K562 (cell line): ENCODE data around the gene KCNN3. TPM values are rescaled to one million over a fixed set of nuclear protein-coding genes. Genes with fewer than 3 reads are reported as not detected.

Source experiments
- ATAC-seq: fragments of 200-7000 bp; cut with Tn5 transposase; 3 replicates; pipeline ENCODE4 v1.9.1; 2020; ENCODE audit warnings: moderate library complexity
- BruUV-seq: library from RNA; stranded (reverse); fragments of 400-500 nt; replicated peaks from 2 replicates; lab custom pipeline; 2021; lab: Mats Ljungman, UMichigan
- CTCF ChIA-PET: fragments of 300-600 bp; formaldehyde crosslinking; extraction: SDS; loops from one replicate; lab custom pipeline; 2021; ENCODE audit warnings: low intra/inter-chr PET ratio; lab: Yijun Ruan, JAX
- POLR2A ChIA-PET: fragments of 300-600, 350-650 bp; sonication (Branson Sonifier 250); formaldehyde crosslinking; extraction: SDS; loops from one replicate; lab custom pipeline; 2021; ENCODE audit warnings: antibody characterized with exemption, inconsistent platforms; lab: Yijun Ruan, JAX
- DNase-seq, 4 experiments: peaks; one replicate each; pipeline versions ENCODE4 v3.0.0 to v3.0.0-alpha.2; 2011 to 2018; ENCODE audit warnings: low spot score in 3 of 4, mixed read lengths in 3 of 4; ENCODE audit errors: extremely low read depth in 1 of 4
- FAIRE-seq: peaks from 2 replicates; lab custom pipeline; 2011; peaks lifted over from hg19 to GRCh38; lab: Jason Lieb, UNC
- H2AFZ ChIP-seq: 2 replicates; pipeline ENCODE4 v1.6.0; 2011; ENCODE audit warnings: low read depth, low read length, control low read depth, inconsistent platforms
- H3K27ac ChIP-seq: fragments of 200-600 bp; 3 replicates; pipeline ENCODE4 v1.8.0; 2011; ENCODE audit warnings: low read depth, mild to moderate bottlenecking, control low read depth, inconsistent platforms, low read length, moderate library complexity, mixed read lengths; ENCODE audit errors: extremely low read depth
- H3K27me3 ChIP-seq, 2 experiments: fragments of 300-600 bp in 1 of 2; 2 replicates in 1 of 2; 3 replicates in 1 of 2; pipeline versions ENCODE4 v1.6.0 to v1.8.0; 2011; ENCODE audit warnings: inconsistent platforms in 2 of 2, low read length in 2 of 2, mild to moderate bottlenecking in 1 of 2, mixed read lengths in 1 of 2, moderate library complexity in 1 of 2; ENCODE audit not compliant: control insufficient read depth in 2 of 2, insufficient read depth in 2 of 2
- H3K36me3 ChIP-seq: fragments of 300-600 bp; 3 replicates; pipeline ENCODE4 v1.8.0; 2011; ENCODE audit warnings: mild to moderate bottlenecking, low read length, inconsistent platforms; ENCODE audit not compliant: control insufficient read depth, insufficient read depth
- H3K4me1 ChIP-seq, 2 experiments: fragments of 200-600 bp in 1 of 2; replicated peaks in 1 of 2; 2 replicates in 1 of 2; 3 replicates in 1 of 2; pipeline versions ENCODE4 v1.5.1 to v1.8.0; 2011; ENCODE audit warnings: inconsistent platforms in 2 of 2, low read length in 2 of 2, mild to moderate bottlenecking in 1 of 2, mixed read lengths in 1 of 2, moderate library complexity in 1 of 2; ENCODE audit not compliant: control insufficient read depth in 2 of 2, insufficient read depth in 2 of 2
- H3K4me2 ChIP-seq: 2 replicates; pipeline ENCODE4 v1.6.1; 2011; ENCODE audit warnings: low read length, control low read depth, inconsistent platforms, mixed read lengths; ENCODE audit not compliant: insufficient read depth
- H3K4me3 ChIP-seq: fragments of 200-600 bp; sonication (generic), shearing (Covaris generic); 2 replicates; pipeline ENCODE4 v1.5.1; 2016; ENCODE audit warnings: control low read depth, inconsistent platforms
- H3K79me2 ChIP-seq: fragments of 200-600 bp; 3 replicates; pipeline ENCODE4 v1.8.0; 2011; ENCODE audit warnings: low read length, inconsistent platforms; ENCODE audit not compliant: control insufficient read depth, insufficient read depth
- H3K9ac ChIP-seq, 2 experiments: 2 replicates each; pipeline versions ENCODE4 v1.6.0 to v1.6.1; 2011; ENCODE audit warnings: low read depth in 2 of 2, low read length in 2 of 2, control low read depth in 1 of 2, inconsistent platforms in 1 of 2, mild to moderate bottlenecking in 1 of 2, mixed read lengths in 1 of 2; ENCODE audit not compliant: insufficient read depth in 1 of 2
- H3K9me1 ChIP-seq: one replicate; pipeline ENCODE4 v1.6.0; 2011; ENCODE audit warnings: inconsistent platforms, mild to moderate bottlenecking, low read length, moderate library complexity; ENCODE audit not compliant: control insufficient read depth, insufficient read depth
- H3K9me3 ChIP-seq: replicated peaks from 2 replicates; pipeline ENCODE4 v1.5.1; 2011; ENCODE audit warnings: low read depth, low read length, inconsistent platforms; ENCODE audit not compliant: control insufficient read depth, insufficient read depth
- H4K20me1 ChIP-seq: replicated peaks from 2 replicates; pipeline ENCODE4 v1.6.1; 2011; ENCODE audit warnings: low read length, inconsistent platforms, mixed read lengths; ENCODE audit not compliant: control insufficient read depth, insufficient read depth
- DPF2 ChIP-seq: fragments of 450-650 bp; IDR thresholded peaks from 2 replicates; pipeline ENCODE4 v1.6.1; 2016
- EHMT2 ChIP-seq: fragments of 450-650 bp; IDR thresholded peaks from 2 replicates; pipeline ENCODE4 v1.6.1; 2018; ENCODE audit warnings: antibody characterized with exemption
- FOS ChIP-seq: IDR thresholded peaks from 3 replicates; pipeline ENCODE4 v1.6.1; 2011; ENCODE audit not compliant: insufficient read length; ENCODE audit errors: extremely low read depth
- HOMEZ ChIP-seq: fragments of 250-450 bp; sonication (Bioruptor Pico); IDR thresholded peaks from 2 replicates; pipeline ENCODE4 v1.4.0; 2020; ENCODE audit warnings: mild to moderate bottlenecking, moderate library complexity
- MTA1 ChIP-seq: fragments of 450-650 bp; IDR thresholded peaks from 2 replicates; pipeline ENCODE4 v1.6.1; 2017; ENCODE audit warnings: borderline replicate concordance
- PURB ChIP-seq: sonication (generic); formaldehyde crosslinking; IDR thresholded peaks from 2 replicates; pipeline ENCODE4 v1.9.0; 2021; ENCODE audit warnings: low read depth, mild to moderate bottlenecking, missing genetic modification reagents
- RB1 ChIP-seq: fragments of 450-650 bp; IDR thresholded peaks from 2 replicates; pipeline ENCODE4 v1.6.1; 2017; ENCODE audit warnings: low read depth, mild to moderate bottlenecking
- SRSF1 ChIP-seq: fragments of 200-400 bp; formaldehyde crosslinking; IDR thresholded peaks from 2 replicates; pipeline ENCODE4 v1.6.1; 2017; ENCODE audit warnings: mild to moderate bottlenecking, low read depth, low read length, moderate library complexity
- ZNF398 ChIP-seq: fragments of 250-450 bp; sonication (Bioruptor Pico); IDR thresholded peaks from 2 replicates; pipeline ENCODE4 v1.8.0; 2021; ENCODE audit warnings: moderate library complexity, mild to moderate bottlenecking, inconsistent platforms
- WGBS: fragments of 100-300 bp; shearing (Covaris generic); methylation state at CpG from one replicate; pipeline ENCODE4 v1.1.6; 2016; ENCODE audit warnings: low coverage, mixed read lengths; ENCODE audit not compliant: insufficient coverage; ENCODE audit errors: missing lambda C conversion rate; 5-methylcytosine and 5-hydroxymethylcytosine counted together
- in situ Hi-C: fragments of 300-500 bp; cut with MboI; formaldehyde crosslinking; loops from 4 replicates; pipeline ENCODE4 v1.15.0; 2018; ENCODE audit warnings: inconsistent platforms, mixed read lengths
- intact Hi-C: fragments of 100-400 bp; cut with micrococcal nuclease; formaldehyde crosslinking; loops from 2 replicates; pipeline ENCODE4 v1.14.2; 2022
- polyA plus RNA-seq, 8 experiments: library from polyadenylated mRNA; depleted of rRNA in 4 of 8; stranded (reverse) in 5 of 8; unstranded in 3 of 8; fragments of >200 nt; fragmentation: Nextera tagmentation in 2 of 8; fragmentation: Illumina TruSeq in 1 of 8; extraction: Ambion mirVana in 2 of 8; extraction: Trizol in 1 of 8; gene quantifications; 2 replicates each; pipeline versions ENCODE4 v1.2.1 to v1.2.3, GENCODE V29; 2011 to 2014; ENCODE audit warnings: inconsistent platforms in 1 of 8, missing spikeins in 1 of 8
- total RNA-seq, 7 experiments: library from RNA; depleted of rRNA in 6 of 7; stranded (reverse); fragments of >200 nt in 6 of 7; fragmentation: Illumina TruSeq in 2 of 7; extraction: Trizol in 2 of 7; gene quantifications; 2 replicates each; pipeline versions ENCODE4 v1.2.1 to v1.2.3, GENCODE V29; 2011 to 2021; ENCODE audit warnings: low replicate concordance in 1 of 7
- TF ChIP-seq, protein P1 (sequence below), 2 experiments: fragments of 450-650 bp; formaldehyde crosslinking in 1 of 2; IDR thresholded peaks; 2 replicates each; pipeline versions ENCODE4 v1.4.0 to v1.6.1; 2014 to 2020; ENCODE audit warnings: mild to moderate bottlenecking in 2 of 2, borderline replicate concordance in 1 of 2, low read depth in 1 of 2

KCNN3 gene
- total and polyA plus RNA-seq, 9 of the 15 experiments (the other 6 are each of a cell fraction or from before 2014, with no cell fraction given): 0.02 to 0.03 TPM; not detected in 7

- no peak for TF ChIP-seq ZNF398 (CRISPR knock-in tag)
- no peak for TF ChIP-seq FOS
- TF ChIP-seq MTA1: no peak
- no peak for TF ChIP-seq SRSF1
These were observed 164.5 kb downstream of the KCNN3 start (continued) for GRCh38 chr1:154705544-154705943.

- Histone ChIP-seq H3K4me2 (no peak overlapping the region), H3K4me1 (no peaks in the 10 kb centered on the region), H3K4me3 (no peak overlapping the region), H3K9ac (no peak overlapping the region), H3K9me1 (no peaks in the 10 kb centered on the region), H2AFZ (no peak overlapping the region), H3K27ac (no peak overlapping the region), H3K9me3 (no peaks in the 10 kb centered on the region), H3K27me3 (peaks cover 21 to 23% of the 10 kb centered on the region in 2 experiments), H3K36me3 (no peaks in the 10 kb centered on the region), H4K20me1 (no peaks in the 10 kb centered on the region), H3K79me2 (no peaks in the 10 kb centered on the region)
- BruUV-seq: no TSS peak
- ChIA-PET POLR2A (interaction anchor here (0.7 kb wide), 1 partner anchor 17 kb away, joined by 3 read pairs; no protein-coding TSS in a partner anchor), CTCF (no interaction called here)
- no peak for ATAC-seq
- no peak for DNase-seq
- no peak for FAIRE-seq
- 0% methylated on average over 5 of the region's 5 CpGs for WGBS
- intact Hi-C loops: no loop called here
- in situ Hi-C loops: no loop called here
- TF ChIP-seq HOMEZ (CRISPR knock-in tag) (no peak), PURB (CRISPR knock-in tag) (no peak), DPF2 (no peak), EHMT2 (peak; percentile 86), RB1 (no peak)
- TF ChIP-seq, protein P1, sequence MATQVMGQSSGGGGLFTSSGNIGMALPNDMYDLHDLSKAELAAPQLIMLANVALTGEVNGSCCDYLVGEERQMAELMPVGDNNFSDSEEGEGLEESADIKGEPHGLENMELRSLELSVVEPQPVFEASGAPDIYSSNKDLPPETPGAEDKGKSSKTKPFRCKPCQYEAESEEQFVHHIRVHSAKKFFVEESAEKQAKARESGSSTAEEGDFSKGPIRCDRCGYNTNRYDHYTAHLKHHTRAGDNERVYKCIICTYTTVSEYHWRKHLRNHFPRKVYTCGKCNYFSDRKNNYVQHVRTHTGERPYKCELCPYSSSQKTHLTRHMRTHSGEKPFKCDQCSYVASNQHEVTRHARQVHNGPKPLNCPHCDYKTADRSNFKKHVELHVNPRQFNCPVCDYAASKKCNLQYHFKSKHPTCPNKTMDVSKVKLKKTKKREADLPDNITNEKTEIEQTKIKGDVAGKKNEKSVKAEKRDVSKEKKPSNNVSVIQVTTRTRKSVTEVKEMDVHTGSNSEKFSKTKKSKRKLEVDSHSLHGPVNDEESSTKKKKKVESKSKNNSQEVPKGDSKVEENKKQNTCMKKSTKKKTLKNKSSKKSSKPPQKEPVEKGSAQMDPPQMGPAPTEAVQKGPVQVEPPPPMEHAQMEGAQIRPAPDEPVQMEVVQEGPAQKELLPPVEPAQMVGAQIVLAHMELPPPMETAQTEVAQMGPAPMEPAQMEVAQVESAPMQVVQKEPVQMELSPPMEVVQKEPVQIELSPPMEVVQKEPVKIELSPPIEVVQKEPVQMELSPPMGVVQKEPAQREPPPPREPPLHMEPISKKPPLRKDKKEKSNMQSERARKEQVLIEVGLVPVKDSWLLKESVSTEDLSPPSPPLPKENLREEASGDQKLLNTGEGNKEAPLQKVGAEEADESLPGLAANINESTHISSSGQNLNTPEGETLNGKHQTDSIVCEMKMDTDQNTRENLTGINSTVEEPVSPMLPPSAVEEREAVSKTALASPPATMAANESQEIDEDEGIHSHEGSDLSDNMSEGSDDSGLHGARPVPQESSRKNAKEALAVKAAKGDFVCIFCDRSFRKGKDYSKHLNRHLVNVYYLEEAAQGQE (IDR thresholded peaks at IDR 0.05; ENCODE audit: borderline replicate concordance): peak; percentile 90
- TF ChIP-seq, protein P1 (CRISPR knock-in tag; IDR thresholded peaks at IDR 0.05; ENCODE audit: low read depth): 0 out of 2 replicates have a peak, but pooled peaks have one; percentile 58
These were observed 166.9 kb downstream of the KCNN3 start for GRCh38 chr1:154703170-154703569.
